DND-41 (cell line): ENCODE measurements around the gene TNS3.

Experiments used
- CTCF ChIP-seq: IDR thresholded peaks from 2 replicates; pipeline ENCODE4 v1.5.1; 2012; ENCODE audit warnings: borderline replicate concordance, low read length, moderate library complexity, mild to moderate bottlenecking; ENCODE audit not compliant: poor library complexity, severe bottlenecking; ENCODE audit errors: extremely low read depth
- EZH2 ChIP-seq: IDR thresholded peaks from 3 replicates; pipeline ENCODE4 v1.6.1; 2012; ENCODE audit warnings: borderline replicate concordance, low read depth, mild to moderate bottlenecking, moderate library complexity, low read length, inconsistent platforms; ENCODE audit not compliant: severe bottlenecking

DNA sequence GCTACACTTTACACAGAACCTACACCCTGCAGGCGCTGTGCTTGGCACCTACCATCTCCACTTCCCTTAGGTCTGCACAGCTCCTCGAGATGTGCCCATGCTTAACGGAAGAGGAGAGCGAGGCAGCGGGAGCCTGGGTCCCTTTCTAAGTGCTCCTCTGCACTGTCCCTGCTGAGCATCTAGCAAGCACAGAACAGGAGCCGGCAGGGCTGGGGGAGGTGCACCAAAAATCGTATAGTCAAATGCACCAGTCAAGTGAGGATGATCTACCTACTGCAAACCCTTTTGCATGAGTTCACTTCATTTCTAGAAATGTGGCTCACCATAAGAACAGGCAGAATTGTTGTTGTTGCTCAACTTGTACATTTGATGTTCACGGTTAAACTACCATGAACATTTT, 267.7 kb downstream of the TNS3 start:
- no peak for TF ChIP-seq CTCF
- no peak for TF ChIP-seq EZH2
